Gastroesophageal sphincter (tissue), 3 donors: ENCODE data around the gene CHCHD10.
A peak's percentile ranks its signal among the peaks of the same experiment; 100 is the strongest.

Experiments
- CTCF ChIP-seq, 4 experiments: fragments of 200-600 bp in 2 of 4; fragments of 450-650 bp in 2 of 4; sonication (generic) in 1 of 4; IDR thresholded peaks; one replicate each; pipeline ENCODE4 v1.5.1; 2017 to 2019; ENCODE audit warnings: antibody characterized with exemption in 4 of 4, mild to moderate bottlenecking in 2 of 4, moderate library complexity in 2 of 4
- EP300 ChIP-seq: sonication (generic); formaldehyde crosslinking; IDR thresholded peaks from one replicate; pipeline ENCODE4 v1.6.1; 2017; ENCODE audit warnings: antibody characterized with exemption, mild to moderate bottlenecking
- POLR2AphosphoS5 ChIP-seq: sonication (generic); formaldehyde crosslinking; IDR thresholded peaks from one replicate; pipeline ENCODE4 v1.6.1; 2017; ENCODE audit warnings: antibody characterized with exemption

- TF ChIP-seq CTCF (IDR thresholded peaks at IDR 0.05): peak in 1 of 4 experiments; percentile 17
- TF ChIP-seq POLR2AphosphoS5: no peak
- TF ChIP-seq EP300: no peak
Measured at GRCh38 chr22:23786261-23786710, 18.5 kb upstream of the CHCHD10 start.
